ENCODE data around the gene PLEKHA3.

DNA sequence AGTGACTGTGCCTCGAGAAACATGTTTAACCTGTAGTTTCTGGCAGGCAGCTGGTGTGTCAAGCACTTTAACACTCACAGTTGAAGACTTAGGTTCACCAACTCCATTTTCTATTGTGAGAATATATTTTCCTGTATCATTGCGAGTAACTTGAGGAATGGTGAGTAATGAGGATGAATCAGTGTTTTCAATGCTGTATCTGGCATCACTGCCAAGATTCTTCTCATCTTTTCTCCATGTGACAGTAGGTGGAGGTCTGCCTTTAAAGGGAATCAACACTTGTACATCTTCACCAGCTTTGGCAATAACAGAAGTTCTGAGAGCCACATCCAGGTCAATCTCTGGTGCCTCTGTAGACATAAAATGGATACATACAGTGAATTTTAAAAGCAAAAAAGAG, 72.8 kb downstream of the PLEKHA3 start:
- TF ChIP-seq, protein P1, sequence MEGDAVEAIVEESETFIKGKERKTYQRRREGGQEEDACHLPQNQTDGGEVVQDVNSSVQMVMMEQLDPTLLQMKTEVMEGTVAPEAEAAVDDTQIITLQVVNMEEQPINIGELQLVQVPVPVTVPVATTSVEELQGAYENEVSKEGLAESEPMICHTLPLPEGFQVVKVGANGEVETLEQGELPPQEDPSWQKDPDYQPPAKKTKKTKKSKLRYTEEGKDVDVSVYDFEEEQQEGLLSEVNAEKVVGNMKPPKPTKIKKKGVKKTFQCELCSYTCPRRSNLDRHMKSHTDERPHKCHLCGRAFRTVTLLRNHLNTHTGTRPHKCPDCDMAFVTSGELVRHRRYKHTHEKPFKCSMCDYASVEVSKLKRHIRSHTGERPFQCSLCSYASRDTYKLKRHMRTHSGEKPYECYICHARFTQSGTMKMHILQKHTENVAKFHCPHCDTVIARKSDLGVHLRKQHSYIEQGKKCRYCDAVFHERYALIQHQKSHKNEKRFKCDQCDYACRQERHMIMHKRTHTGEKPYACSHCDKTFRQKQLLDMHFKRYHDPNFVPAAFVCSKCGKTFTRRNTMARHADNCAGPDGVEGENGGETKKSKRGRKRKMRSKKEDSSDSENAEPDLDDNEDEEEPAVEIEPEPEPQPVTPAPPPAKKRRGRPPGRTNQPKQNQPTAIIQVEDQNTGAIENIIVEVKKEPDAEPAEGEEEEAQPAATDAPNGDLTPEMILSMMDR (IDR thresholded peaks at IDR 0.05; ENCODE audit: insufficient read depth, low read length, poor library complexity, severe bottlenecking): no peak
- TF ChIP-seq EZH2phosphoT487 (conservative IDR thresholded peaks at IDR 0.05; ENCODE audit: low read length): no peak

All from SU-DHL-6 (cell line).